GM11168 (cell line): ENCODE measurements around the gene KRTAP19-5.
"Not testable (repeated sequence)": the region's sequence is repeated elsewhere in the genome, so short reads cannot be mapped to it uniquely, and the experiment has no call there.

Experiments
- in situ Hi-C: fragments of 300-500 bp; cut with MboI; formaldehyde crosslinking; loops from one replicate; pipeline ENCODE4 v1.12.0; 2022; ENCODE audit warnings: low sequenced_read_pairs; ENCODE audit not compliant: unreplicated experiment

KRTAP19-5 gene

DNA sequence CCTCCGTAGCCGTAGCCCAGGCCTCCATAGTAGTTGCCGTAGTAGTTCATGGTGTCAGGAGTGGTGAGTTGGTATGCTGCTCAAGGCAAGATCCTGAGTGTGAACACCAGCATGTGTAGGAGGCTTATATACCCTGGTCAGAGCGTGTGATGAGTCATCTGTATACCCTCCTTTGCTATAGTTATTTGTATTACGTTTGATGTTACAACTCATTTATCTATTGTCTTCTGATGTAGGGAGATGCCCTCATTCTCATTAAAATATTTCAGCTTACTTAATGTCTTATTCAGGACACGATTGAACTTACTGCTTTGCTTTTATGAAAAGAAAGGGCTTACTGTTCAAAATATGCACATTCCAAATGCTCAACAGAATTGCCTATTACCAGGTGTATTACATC, at the start of gene KRTAP19-5:
TSS of gene KRTAP19-5 (minus strand) at position 101 of the 400 bp plus-strand sequence. CDS start at position 50, 51 bp downstream.
- in situ Hi-C loops: no loop called here

DNA sequence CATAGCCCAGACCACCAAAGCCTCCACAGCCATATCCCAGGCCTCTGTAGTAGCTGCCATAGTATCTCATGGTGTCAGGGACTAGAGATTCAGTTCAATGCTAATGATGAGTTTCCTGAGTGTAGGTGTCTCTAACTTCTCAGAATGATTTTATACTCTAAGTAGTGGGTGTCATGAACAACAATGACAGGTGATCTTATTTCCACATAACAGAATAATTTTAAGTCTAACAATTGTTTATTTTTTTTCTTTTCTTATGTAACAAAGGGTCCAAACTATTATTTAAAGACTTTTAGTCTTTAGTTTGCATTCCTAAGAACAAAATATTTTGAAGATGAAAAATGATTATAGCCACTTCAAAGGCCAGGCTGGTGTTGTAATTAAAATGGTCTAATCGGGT, 39.8 kb upstream of the KRTAP19-5 start, which contains the start of gene KRTAP19-6:
TSS of gene KRTAP19-6 (minus strand) at position 101 of the 400 bp plus-strand sequence. CDS start at position 70, 31 bp downstream.
- in situ Hi-C loops: no loop called here

DNA sequence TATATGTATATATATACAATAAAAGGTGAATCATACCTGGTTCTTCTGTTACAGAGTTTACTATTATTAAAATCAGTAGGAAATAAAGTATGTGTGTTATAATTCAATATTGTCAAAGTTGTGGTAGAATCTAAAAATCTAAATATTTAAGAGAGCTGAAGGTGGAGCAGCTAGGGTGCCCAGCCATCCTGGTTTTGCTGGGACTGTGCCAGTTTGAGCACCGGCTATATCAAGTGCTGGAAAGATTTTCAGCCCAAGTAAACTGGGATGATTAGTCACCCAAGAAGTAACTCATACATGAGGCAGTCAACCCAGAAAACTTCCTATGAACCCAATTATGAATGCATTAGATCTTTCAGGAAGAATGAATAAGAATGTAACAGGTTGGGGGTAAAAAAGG, 16.9 kb upstream of the KRTAP19-5 start:
- in situ Hi-C loops: no loop called here

DNA sequence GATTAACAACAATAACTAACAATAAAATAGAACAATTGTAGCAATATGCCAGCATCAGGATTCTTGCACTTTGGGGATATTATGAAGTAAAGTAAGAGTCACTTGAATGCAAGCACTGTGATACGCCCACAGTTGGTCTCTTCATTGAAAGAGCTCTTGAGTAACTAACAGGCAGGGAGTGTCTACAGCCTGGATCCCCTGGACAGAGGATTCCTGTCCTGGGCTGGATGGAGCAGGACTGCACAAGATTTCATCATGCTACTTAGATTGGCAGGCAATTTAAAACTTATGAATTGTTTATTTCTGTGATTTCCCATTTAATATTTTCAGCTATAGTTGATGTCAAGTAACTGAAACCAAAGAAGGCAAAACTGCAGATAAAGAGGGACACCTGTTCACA, 13.7 kb upstream of the KRTAP19-5 start:
- in situ Hi-C loops: no loop called here

DNA sequence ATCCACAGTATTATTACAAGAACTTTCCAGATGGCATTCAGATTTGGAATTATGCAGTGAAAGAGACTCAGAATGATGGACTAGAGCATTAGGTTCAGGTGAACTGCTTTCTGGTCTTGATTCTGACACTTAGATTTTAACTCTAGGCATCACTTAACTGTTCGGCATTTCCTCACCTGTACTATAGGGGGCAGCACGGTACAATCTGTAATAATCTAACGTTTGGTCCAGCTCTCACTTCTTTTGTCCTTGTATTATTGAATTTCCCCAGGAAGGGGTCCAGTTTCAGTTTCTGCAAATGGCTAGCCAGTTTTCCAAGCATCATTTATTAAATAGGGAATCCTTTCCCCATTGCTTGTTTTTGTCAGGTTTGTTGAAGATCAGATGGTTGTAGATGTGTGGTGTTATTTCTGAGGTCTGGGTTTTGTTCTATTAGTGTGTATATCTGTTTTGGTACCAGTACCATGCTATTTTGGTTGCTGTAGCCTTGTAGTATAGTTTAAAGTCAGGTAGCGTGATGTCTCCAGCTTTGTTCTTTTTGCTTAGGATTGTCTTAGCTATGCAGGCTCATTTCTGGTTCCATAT, 3.8 kb upstream of the KRTAP19-5 start:
- in situ Hi-C loops: not testable (repeated sequence)

DNA sequence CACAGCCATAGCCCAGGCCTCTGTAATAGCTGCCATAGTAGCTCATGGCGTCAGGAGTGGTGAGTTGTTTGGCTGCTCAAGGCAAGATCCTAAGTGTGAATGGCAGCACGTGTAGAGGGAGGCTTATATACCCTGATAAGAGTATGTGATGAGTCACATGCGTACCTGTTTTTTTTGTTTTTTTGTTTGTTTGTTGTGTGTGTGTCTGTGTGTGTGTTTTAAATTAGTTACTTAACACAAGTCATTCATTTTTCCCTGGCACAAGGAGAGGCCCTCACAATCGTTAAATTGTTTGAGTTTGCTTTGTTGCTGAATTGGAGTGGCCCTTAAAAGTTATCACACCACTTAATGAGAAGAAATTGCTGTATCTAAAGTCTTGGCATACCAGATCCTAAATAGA, 4.9 kb downstream of the KRTAP19-5 start, which contains the start of gene KRTAP19-4:
TSS of gene KRTAP19-4 (minus strand) at position 101 of the 400 bp plus-strand sequence. CDS start at position 46, 55 bp downstream.
- in situ Hi-C loops: no loop called here

DNA sequence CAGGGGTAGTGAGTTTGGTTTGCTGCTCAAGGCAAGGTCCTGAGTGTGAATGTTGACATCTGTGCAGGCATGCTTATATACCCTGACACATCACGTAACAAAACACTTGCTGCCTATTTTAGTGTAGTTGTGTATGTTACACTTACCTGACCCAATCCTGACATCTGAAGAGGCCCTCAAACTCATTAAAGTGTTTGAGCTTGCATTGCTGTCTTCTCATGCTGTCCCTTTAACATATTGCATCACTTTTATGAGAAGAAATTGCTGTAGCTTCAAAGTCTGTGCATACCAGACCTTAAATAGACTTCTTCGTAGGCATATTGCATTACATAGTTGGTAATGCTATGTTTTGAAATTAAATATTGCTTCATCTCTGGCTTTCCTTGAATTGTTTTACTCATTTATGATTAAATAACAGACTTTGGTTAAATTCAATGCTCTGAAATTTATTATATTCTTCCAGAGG, 9.9 kb downstream of the KRTAP19-5 start, which contains the start of gene KRTAP19-3:
TSS of gene KRTAP19-3 (minus strand) at position 51 of the 466 bp plus-strand sequence. CDS start 56 bp downstream, outside the sequence.
- in situ Hi-C loops: no loop called here

DNA sequence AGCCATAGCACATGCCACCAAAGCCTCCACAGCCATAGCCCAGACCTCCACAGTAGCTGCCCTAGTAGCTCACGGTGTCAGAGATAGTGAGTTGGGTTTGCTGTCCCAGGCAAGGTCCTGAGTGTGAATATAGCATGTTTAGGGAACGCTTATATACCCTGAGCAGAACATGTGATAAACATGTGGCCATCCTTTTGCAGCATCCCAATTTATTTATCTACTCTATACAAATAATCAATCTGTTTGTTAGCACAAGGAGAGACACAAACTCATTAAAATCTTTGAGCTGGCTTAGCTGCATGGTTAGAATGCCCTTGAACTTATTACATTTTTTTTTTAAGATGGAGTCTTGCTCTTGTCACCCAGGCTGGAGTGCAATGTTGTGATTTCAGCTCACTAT, 14.6 kb downstream of the KRTAP19-5 start, which contains the start of gene KRTAP19-2:
TSS of gene KRTAP19-2 (minus strand) at position 101 of the 400 bp plus-strand sequence. CDS start at position 13, 88 bp downstream.
- in situ Hi-C loops: no loop called here

DNA sequence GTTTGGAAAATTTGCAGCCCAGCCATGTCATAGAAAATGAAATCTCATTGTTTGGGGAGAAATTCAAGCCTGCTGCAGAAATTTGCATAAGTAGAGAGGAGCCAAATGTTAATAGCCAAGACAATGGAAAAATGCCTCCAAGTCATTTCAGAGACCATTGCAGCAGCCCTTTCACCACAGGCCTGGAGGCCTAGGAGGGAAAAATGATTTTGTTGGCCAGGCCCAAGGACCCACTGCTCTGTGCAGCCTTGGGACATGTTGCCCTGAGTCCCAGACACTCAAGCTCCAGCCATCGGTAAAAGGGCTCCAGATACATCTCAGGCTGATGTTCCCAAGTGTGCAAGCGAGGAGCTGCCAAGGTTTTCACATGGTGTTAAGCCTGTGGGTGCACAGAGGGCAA, 15.8 kb downstream of the KRTAP19-5 start:
- in situ Hi-C loops: no loop called here

DNA sequence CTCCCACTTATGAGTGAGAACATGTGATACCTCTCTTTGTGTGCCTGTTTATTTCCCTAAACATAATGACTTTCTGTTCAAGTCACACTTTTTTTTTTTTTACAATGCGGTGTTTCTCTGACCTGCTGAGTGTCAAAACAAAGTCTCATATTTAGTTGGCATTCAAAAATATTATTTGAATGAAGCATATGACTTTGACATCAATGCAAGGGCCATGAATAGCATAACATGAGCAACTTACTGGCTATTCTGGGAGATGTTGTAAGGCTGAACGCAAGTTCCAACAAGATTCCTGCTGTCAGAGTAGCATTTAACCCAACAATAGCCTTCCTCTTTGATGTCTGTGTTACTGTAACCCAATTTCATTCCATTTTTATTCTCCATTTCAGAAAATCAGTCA, 19.8 kb downstream of the KRTAP19-5 start:
- in situ Hi-C loops: no loop called here

DNA sequence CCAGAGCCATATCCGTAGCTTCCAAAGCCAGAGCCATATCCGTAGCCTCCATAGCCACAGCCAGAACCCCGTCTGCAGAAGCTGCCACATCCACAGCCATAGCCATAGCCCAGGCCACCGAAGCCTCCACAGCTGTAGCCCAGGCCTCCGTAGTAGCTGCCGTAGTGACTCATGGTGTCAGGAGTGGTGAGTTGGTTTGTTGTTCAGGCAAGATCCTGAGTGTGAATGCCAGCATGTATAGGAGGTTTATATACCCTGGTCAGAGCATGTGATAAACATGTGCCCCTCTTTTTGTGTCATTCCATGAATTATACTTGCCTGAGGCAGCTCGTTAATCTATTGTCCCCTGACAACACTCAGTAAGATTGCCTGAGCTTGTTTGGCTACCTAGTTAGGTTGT, 21.8 kb downstream of the KRTAP19-5 start, which contains the start of gene KRTAP19-1:
TSS of gene KRTAP19-1 (minus strand) at position 223 of the 400 bp plus-strand sequence. CDS start at position 173, 50 bp downstream.
- in situ Hi-C loops: no loop called here

DNA sequence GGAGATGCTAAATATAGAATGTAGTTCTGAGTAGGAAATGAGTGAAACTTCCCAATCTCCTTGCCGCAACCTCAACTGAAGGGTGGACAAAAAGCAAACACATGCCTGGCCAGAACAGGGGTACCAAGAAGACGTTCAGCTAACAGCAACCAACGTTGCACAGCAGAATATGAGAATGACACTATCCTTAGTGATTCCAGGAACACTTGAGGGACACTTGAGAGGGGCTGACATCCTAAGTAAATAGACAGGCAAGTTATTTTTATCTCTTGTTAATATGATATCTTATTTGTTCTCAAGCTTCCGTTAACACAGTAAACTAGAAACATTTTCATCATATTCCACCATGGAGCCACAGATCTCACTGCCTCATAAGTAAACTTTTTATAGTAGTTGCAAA, 22.7 kb downstream of the KRTAP19-5 start:
- in situ Hi-C loops: no loop called here

DNA sequence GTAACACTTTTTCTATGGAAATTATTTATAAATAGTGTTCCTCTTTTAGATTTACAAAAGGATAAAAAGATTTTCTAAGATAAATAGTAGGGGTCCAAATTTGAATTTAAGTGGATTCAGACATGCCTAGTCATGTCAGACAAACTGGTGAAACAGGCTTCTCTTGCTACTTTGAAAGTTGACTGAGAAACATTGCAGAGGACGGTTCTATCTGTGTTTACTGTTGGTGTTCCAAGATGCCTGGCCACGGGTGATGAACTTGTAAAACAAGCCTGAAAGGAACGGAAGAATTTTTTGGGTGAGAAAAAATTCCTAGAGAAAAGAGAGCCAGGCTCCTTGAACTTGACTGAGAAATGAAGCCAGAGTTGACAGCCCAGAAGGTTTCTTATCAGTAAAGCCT, 23.9 kb downstream of the KRTAP19-5 start:
- in situ Hi-C loops: no loop called here

DNA sequence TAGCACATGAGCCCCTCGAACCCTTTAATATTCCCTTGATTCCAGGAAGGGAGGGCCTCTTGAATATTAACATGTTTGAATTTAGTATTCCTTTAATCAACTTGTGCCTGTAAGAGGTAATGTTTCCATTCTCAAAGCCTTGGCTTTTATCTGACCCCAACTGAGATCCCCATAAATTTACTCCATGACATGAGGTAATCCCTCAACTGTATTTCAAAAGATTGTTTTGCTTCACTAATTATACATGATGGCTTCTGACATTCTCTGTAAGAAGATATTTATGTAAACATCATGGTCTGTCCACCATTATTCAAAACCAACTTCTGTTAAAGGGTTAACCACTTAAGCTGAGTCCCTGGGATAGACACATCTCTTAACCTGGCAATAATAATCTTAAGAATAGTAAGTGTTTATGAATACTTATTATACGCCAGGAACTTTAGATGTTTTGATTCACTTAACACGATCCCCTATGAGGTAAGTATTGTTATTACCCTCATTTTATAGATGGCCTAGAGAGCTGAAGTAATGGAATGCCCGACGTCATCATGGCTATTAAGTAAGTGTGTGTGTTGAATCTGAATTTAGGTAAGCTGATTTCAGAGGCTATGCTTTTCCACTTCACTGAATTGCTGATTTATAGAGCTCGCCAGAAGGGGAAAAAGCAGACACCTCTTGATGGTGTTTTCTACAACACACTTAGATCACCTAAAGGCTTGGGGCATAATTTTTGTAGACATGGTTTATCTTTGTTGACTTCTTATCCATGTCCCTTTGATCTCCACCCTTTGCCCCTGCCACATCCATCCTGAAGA, 32.8 kb downstream of the KRTAP19-5 start:
- in situ Hi-C loops: no loop called here

DNA sequence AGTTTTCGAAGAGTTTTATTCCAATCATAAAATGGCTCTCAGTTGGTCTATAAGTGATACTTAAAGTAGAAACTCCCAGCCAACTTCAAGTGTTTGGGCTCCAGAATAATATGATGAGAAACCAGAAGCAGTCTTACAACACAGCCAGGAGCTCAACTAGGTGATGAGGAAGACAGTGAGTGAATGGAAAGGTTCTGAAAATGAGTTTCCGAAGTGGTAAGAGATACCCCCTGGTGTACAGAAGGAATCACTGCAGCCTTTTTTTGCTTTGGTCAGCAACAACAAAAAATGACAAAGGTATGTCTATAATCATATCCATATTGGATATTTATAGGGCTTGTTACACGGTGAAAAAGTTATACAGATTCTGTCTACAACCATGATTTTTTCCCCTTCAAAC, 38.2 kb downstream of the KRTAP19-5 start:
- in situ Hi-C loops: no loop called here
